ENCODE results near the gene PPFIBP2. TPM values are rescaled to one million over a fixed set of nuclear protein-coding genes. Genes with fewer than 3 reads are reported as not detected.

PPFIBP2 gene
- total and polyA plus RNA-seq, 11 donors, result 10.5 to 31.1 (median 20.8) TPM

DNA sequence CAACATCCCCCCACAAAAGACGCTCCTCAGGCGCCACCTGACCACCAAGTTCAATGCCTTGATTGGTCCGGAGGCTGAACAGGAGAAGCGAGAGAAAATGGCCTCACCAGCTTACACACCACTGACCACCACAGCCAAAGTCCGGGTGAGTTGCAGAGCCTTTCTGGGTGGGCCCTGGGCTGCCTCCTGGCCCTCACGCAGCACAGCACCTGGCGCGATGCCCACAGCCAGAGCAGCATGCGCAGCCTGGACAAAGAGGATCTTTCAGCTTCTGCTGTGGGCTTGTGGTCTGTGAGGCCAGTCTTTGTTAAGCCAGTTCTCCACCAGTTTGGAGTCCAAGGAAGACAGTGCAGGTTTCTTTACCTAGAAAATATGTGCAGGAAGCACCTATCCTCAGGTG, 137.9 kb downstream of the PPFIBP2 start:
- H3K9me3 ChIP-seq, result no peaks in the 10 kb centered on the region
- no peak overlapping the region for H3K4me3 ChIP-seq
- peaks cover 4 to 88% (median 76%) of the 10 kb centered on the region in 9 donors for H3K36me3 ChIP-seq
- H3K27me3 ChIP-seq, result no peaks in the 10 kb centered on the region
- DNase-seq, result no peak
- peaks cover 0 to 13% (median 4%) of the 10 kb centered on the region in 12 donors for H3K4me1 ChIP-seq
- intact Hi-C loops (cut with DNase I), result loop anchor here in 1 of 10 donors (10.0 kb wide), 1 partner anchor 207 kb away; no protein-coding TSS in a partner anchor
- WGBS, 4 donors, result 90 to 93% (median 91%) methylated on average over 9 of the region's 9 CpGs
- no peak for ATAC-seq
- no peak overlapping the region for H3K27ac ChIP-seq
- no peak for TF ChIP-seq POLR2A (IDR thresholded peaks at IDR 0.05)
- TF ChIP-seq, protein P1, sequence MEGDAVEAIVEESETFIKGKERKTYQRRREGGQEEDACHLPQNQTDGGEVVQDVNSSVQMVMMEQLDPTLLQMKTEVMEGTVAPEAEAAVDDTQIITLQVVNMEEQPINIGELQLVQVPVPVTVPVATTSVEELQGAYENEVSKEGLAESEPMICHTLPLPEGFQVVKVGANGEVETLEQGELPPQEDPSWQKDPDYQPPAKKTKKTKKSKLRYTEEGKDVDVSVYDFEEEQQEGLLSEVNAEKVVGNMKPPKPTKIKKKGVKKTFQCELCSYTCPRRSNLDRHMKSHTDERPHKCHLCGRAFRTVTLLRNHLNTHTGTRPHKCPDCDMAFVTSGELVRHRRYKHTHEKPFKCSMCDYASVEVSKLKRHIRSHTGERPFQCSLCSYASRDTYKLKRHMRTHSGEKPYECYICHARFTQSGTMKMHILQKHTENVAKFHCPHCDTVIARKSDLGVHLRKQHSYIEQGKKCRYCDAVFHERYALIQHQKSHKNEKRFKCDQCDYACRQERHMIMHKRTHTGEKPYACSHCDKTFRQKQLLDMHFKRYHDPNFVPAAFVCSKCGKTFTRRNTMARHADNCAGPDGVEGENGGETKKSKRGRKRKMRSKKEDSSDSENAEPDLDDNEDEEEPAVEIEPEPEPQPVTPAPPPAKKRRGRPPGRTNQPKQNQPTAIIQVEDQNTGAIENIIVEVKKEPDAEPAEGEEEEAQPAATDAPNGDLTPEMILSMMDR (IDR thresholded peaks at IDR 0.05), result no peak

GRCh38 chr11:7654195-7654705, 140.5 kb downstream of the PPFIBP2 start:
- no peaks in the 10 kb centered on the region for H3K9me3 ChIP-seq
- peaks cover 0 to 19% (median 8%) of the 10 kb centered on the region in 12 donors for H3K4me1 ChIP-seq
- ATAC-seq (no peak), DNase-seq (no peak)
- no peaks in the 10 kb centered on the region for H3K27me3 ChIP-seq
- no peak overlapping the region for H3K27ac ChIP-seq
- intact Hi-C loops (cut with DNase I), result loop anchor here in 1 of 10 donors (10.0 kb wide), 1 partner anchor 209 kb away; no protein-coding TSS in a partner anchor
- no peak overlapping the region for H3K4me3 ChIP-seq
- 77 to 93% (median 85%) methylated on average over 4 of the region's 4 CpGs for WGBS, 4 donors
- no peak for TF ChIP-seq POLR2A (IDR thresholded peaks at IDR 0.05)
- TF ChIP-seq, protein P1 (IDR thresholded peaks at IDR 0.05), result no peak
- H3K36me3 ChIP-seq, result peaks cover 4 to 74% (median 60%) of the 10 kb centered on the region in 9 donors

- DNase-seq, result peak in 1 of 5 donors; percentile 58
- H3K4me1 ChIP-seq, result peaks cover 0 to 19% (median 8%) of the 10 kb centered on the region in 12 donors
- no peak overlapping the region for H3K4me3 ChIP-seq
- H3K9me3 ChIP-seq, result no peaks in the 10 kb centered on the region
- ATAC-seq, result peak; percentile 54 to 72 (median 68)
- H3K27me3 ChIP-seq, result no peaks in the 10 kb centered on the region
- WGBS, 4 donors, result 76 to 78% (median 77%) methylated on average over 8 to 14 of the region's 14 CpGs
- TF ChIP-seq, protein P1 (IDR thresholded peaks at IDR 0.05), result no peak
- TF ChIP-seq POLR2A (IDR thresholded peaks at IDR 0.05), result no peak
- intact Hi-C loops (cut with DNase I), result loop anchor here in 6 of 10 donors (2.0 to 10.0 kb wide), 4 partner anchors 83 to 211 kb away; partner anchors contain the start of gene PPFIBP2 (in 2 of the 6)
- H3K27ac ChIP-seq, result peak overlapping the region; percentile 6 to 73 (median 52)
- H3K36me3 ChIP-seq, result peaks cover 0 to 61% (median 47%) of the 10 kb centered on the region in 9 donors
These were observed 141.7 kb downstream of the PPFIBP2 start for GRCh38 chr11:7655253-7656217.

GRCh38 chr11:7656704-7657103, 142.9 kb downstream of the PPFIBP2 start:
- no peak for TF ChIP-seq POLR2A (IDR thresholded peaks at IDR 0.05)
- TF ChIP-seq, protein P1 (IDR thresholded peaks at IDR 0.05), result no peak
- intact Hi-C loops (cut with DNase I), result loop anchor here in 7 of 10 donors (1.0 to 10.0 kb wide), 5 partner anchors 84 to 212 kb away; partner anchors contain the start of gene PPFIBP2 (in 2 of the 7)
- Histone ChIP-seq H3K4me3 (no peak overlapping the region), H3K27me3 (no peaks in the 10 kb centered on the region), H3K36me3 (peaks cover 0 to 49% (median 35%) of the 10 kb centered on the region in 9 donors), H3K9me3 (no peaks in the 10 kb centered on the region), H3K4me1 (peaks cover 0 to 19% (median 8%) of the 10 kb centered on the region in 12 donors), H3K27ac (peak overlapping the region in 11 of 12 donors; percentile 6 to 73 (median 55))
- ATAC-seq (peak in 3 of 4 donors; percentile 14 to 26 (median 15)), DNase-seq (no peak)
- WGBS, 4 donors, result 73 to 91% (median 75%) methylated on average over 4 to 11 of the region's 11 CpGs
